Neural cell (in vitro differentiated cells): ENCODE data around the gene GALNT16. TPM values are rescaled to one million over a fixed set of nuclear protein-coding genes. Genes with fewer than 3 reads are reported as not detected.

ENCODE experiments used
- H2AFZ ChIP-seq: fragments of 200-600, 300-800 bp; sonication (generic), shearing (Covaris generic); 2 replicates; pipeline ENCODE4 v1.6.0; 2014; ENCODE audit warnings: low read depth, mild to moderate bottlenecking, antibody characterized with exemption, low read length, moderate library complexity
- H3F3A ChIP-seq: fragments of 200-600 bp; shearing (Covaris generic); 2 replicates; pipeline ENCODE4 v1.6.1; 2016; ENCODE audit warnings: mild to moderate bottlenecking, moderate library complexity, mixed read lengths, antibody characterized with exemption, low read length; ENCODE audit not compliant: insufficient read depth, poor library complexity, severe bottlenecking
- H3K27ac ChIP-seq: fragments of 200-600, 300-800 bp; sonication (generic), shearing (Covaris generic); 2 replicates; pipeline ENCODE4 v1.5.1; 2014; ENCODE audit warnings: mild to moderate bottlenecking, low read length, moderate library complexity
- H3K27me3 ChIP-seq: fragments of 300-800, 200-600 bp; sonication (generic), shearing (Covaris generic); 2 replicates; pipeline ENCODE4 v1.6.0; 2014; ENCODE audit warnings: mild to moderate bottlenecking, low read depth, low read length, moderate library complexity; ENCODE audit not compliant: insufficient read depth
- H3K36me3 ChIP-seq: fragments of 300-800, 200-600 bp; sonication (generic), shearing (Covaris generic); 2 replicates; pipeline ENCODE4 v1.5.1; 2014; ENCODE audit warnings: mild to moderate bottlenecking, antibody characterized with exemption, low read length, moderate library complexity; ENCODE audit not compliant: insufficient read depth
- H3K4me2 ChIP-seq: fragments of 300-800, 200-600 bp; sonication (generic), shearing (Covaris generic); 2 replicates; pipeline ENCODE4 v1.6.0; 2014; ENCODE audit warnings: mild to moderate bottlenecking, low read length
- H3K4me3 ChIP-seq: fragments of 300-800, 200-600 bp; sonication (generic), shearing (Covaris generic); 2 replicates; pipeline ENCODE4 v1.5.1; 2014; ENCODE audit warnings: mild to moderate bottlenecking, low read length, moderate library complexity
- H3K79me2 ChIP-seq: fragments of 200-600 bp; shearing (Covaris generic); replicated peaks from 2 replicates; pipeline ENCODE4 v1.6.0; 2014; ENCODE audit warnings: mild to moderate bottlenecking, low read length, moderate library complexity; ENCODE audit not compliant: insufficient read depth
- H3K9ac ChIP-seq: fragments of 300-800, 200-600 bp; sonication (generic), shearing (Covaris generic); 2 replicates; pipeline ENCODE4 v1.6.1; 2016; ENCODE audit warnings: mild to moderate bottlenecking, low read length, mixed read lengths
- H3K9me2 ChIP-seq: fragments of 200-600 bp; shearing (Covaris generic); 2 replicates; pipeline ENCODE4 v1.6.1; 2016; ENCODE audit warnings: mild to moderate bottlenecking, low read length, mixed read lengths; ENCODE audit not compliant: insufficient read depth
- H3K9me3 ChIP-seq: fragments of 200-600, 300-800 bp; sonication (generic), shearing (Covaris generic); 2 replicates; pipeline ENCODE4 v1.6.1; 2016; ENCODE audit warnings: mild to moderate bottlenecking, mixed run types, low read length, moderate library complexity, mixed read lengths
- H4K20me1 ChIP-seq: fragments of 200-600 bp; shearing (Covaris generic); 2 replicates; pipeline ENCODE4 v1.6.1; 2016; ENCODE audit warnings: mild to moderate bottlenecking, mixed run types; ENCODE audit not compliant: insufficient read depth
- EP300 ChIP-seq: fragments of 450-650 bp; conservative IDR thresholded peaks from 2 replicates; pipeline ENCODE4 v1.6.1; 2014; ENCODE audit warnings: antibody characterized with exemption, mild to moderate bottlenecking, moderate library complexity; ENCODE audit not compliant: poor library complexity, severe bottlenecking
- EZH2 ChIP-seq: fragments of 200-600, 300-800 bp; shearing (Covaris generic), sonication (generic); IDR thresholded peaks from 2 replicates; pipeline ENCODE4 v1.6.1; 2014; ENCODE audit warnings: antibody characterized with exemption, low read length, borderline replicate concordance, mild to moderate bottlenecking; ENCODE audit not compliant: insufficient read depth, poor library complexity, severe bottlenecking
- MXI1 ChIP-seq: fragments of 450-650 bp; conservative IDR thresholded peaks from 2 replicates; pipeline ENCODE4 v1.6.1; 2014; ENCODE audit warnings: antibody characterized with exemption, mild to moderate bottlenecking; ENCODE audit not compliant: poor library complexity, severe bottlenecking
- POLR2AphosphoS5 ChIP-seq: IDR thresholded peaks from 2 replicates; pipeline ENCODE4 v1.6.1; 2012
- RAD21 ChIP-seq: fragments of 450-650 bp; conservative IDR thresholded peaks from 2 replicates; pipeline ENCODE4 v1.6.1; 2014; ENCODE audit warnings: antibody characterized with exemption, mild to moderate bottlenecking, moderate library complexity
- REST ChIP-seq: IDR thresholded peaks from 2 replicates; pipeline ENCODE4 v1.6.1; 2012; ENCODE audit warnings: borderline replicate concordance
- SMC3 ChIP-seq: fragments of 450-650 bp; conservative IDR thresholded peaks from 2 replicates; pipeline ENCODE4 v1.6.1; 2014; ENCODE audit warnings: antibody characterized with exemption, mild to moderate bottlenecking, moderate library complexity; ENCODE audit not compliant: poor library complexity
- TAF1 ChIP-seq: IDR thresholded peaks from 2 replicates; pipeline ENCODE4 v1.6.1; 2012; ENCODE audit warnings: low read depth
- polyA plus RNA-seq: library from polyadenylated mRNA; depleted of rRNA; stranded (reverse); fragments of >200 nt; gene quantifications from 2 replicates; pipeline ENCODE4 v1.2.3, GENCODE V29; 2014
- TF ChIP-seq, protein P1 (sequence below): fragments of 450-650 bp; IDR thresholded peaks from 2 replicates; pipeline ENCODE4 v1.5.1; 2014; ENCODE audit warnings: antibody characterized with exemption, mild to moderate bottlenecking, moderate library complexity; ENCODE audit not compliant: poor library complexity, severe bottlenecking

The GALNT16 gene
- polyA plus RNA-seq, 1 donor from 2014 or later = 23.8 TPM

DNA sequence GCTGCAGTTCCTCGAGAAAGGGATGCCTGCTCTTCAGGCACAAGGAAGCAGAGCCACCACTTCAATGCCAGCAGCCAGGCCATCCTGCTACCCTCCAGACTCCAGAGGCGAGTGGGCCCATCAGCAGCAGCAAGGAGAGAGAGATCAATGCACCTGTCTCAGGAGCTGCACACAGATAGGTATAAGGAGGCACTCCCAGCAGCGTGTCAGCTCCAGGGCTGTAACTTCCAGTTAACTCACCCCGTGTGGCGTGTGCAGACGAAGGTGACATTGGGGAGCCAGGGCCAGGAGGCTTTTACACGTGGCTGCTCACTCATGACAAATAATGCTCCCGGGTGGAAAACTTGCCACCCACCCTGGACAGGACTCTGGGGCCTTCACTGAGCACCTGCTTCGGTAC, 24.2 kb downstream of the GALNT16 start:
- no peaks in the 10 kb centered on the region for H3K9me3 ChIP-seq
- no peak overlapping the region for H3K27ac ChIP-seq
- H3K9me2 ChIP-seq = no peaks in the 10 kb centered on the region
- H3K27me3 ChIP-seq = no peaks in the 10 kb centered on the region
- TF ChIP-seq RAD21 (no peak), EZH2 (no peak), POLR2AphosphoS5 (no peak), SMC3 (no peak), EP300 (no peak), MXI1 (no peak), TAF1 (no peak), REST (no peak)
- TF ChIP-seq, protein P1, sequence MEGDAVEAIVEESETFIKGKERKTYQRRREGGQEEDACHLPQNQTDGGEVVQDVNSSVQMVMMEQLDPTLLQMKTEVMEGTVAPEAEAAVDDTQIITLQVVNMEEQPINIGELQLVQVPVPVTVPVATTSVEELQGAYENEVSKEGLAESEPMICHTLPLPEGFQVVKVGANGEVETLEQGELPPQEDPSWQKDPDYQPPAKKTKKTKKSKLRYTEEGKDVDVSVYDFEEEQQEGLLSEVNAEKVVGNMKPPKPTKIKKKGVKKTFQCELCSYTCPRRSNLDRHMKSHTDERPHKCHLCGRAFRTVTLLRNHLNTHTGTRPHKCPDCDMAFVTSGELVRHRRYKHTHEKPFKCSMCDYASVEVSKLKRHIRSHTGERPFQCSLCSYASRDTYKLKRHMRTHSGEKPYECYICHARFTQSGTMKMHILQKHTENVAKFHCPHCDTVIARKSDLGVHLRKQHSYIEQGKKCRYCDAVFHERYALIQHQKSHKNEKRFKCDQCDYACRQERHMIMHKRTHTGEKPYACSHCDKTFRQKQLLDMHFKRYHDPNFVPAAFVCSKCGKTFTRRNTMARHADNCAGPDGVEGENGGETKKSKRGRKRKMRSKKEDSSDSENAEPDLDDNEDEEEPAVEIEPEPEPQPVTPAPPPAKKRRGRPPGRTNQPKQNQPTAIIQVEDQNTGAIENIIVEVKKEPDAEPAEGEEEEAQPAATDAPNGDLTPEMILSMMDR = no peak
- H3F3A ChIP-seq = no peaks in the 10 kb centered on the region
- no peaks in the 10 kb centered on the region for H3K79me2 ChIP-seq
- H3K4me3 ChIP-seq = no peak overlapping the region
- no peak overlapping the region for H3K4me2 ChIP-seq
- H3K36me3 ChIP-seq = no peaks in the 10 kb centered on the region
- no peak overlapping the region for H2AFZ ChIP-seq
- H3K9ac ChIP-seq = no peak overlapping the region
- H4K20me1 ChIP-seq = no peaks in the 10 kb centered on the region

DNA sequence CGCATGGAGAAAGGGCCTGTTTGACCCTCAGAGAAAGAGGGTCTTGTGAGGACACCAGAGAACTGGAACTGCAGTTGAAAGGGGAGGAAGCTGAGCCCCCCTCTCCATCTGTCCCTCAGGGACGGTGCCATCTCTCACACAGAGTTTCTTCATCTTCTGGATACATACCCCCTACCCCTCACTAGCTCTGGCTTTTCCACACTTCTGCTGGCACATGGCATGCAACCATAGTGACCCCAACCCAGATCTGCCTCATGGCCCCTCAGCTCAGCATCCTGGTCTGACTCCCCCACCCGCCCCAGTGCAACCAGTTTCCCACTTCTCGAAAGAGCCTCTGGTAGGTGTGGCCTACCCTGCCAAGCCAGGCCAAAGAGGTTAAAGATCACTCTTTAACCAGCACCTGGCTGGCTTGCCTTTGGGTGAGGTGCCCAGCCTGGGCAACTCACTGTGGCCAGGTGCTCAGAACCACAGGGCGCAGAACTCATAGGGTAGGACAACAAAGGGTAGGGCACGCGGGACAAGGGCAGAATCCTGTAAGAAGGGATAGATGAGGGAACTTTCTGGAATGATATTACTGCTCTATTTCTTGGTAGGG, 25.8 kb downstream of the GALNT16 start:
- Histone ChIP-seq H3F3A (no peaks in the 10 kb centered on the region), H4K20me1 (no peaks in the 10 kb centered on the region), H3K4me3 (no peak overlapping the region), H3K4me2 (no peak overlapping the region), H3K36me3 (no peaks in the 10 kb centered on the region), H2AFZ (no peak overlapping the region), H3K27ac (no peak overlapping the region), H3K79me2 (no peaks in the 10 kb centered on the region), H3K9me2 (no peaks in the 10 kb centered on the region), H3K9me3 (no peaks in the 10 kb centered on the region), H3K27me3 (no peaks in the 10 kb centered on the region), H3K9ac (no peak overlapping the region)
- TF ChIP-seq EP300 (no peak), RAD21 (no peak), MXI1 (no peak), SMC3 (no peak), EZH2 (no peak), REST (no peak), TAF1 (no peak), POLR2AphosphoS5 (no peak)
- TF ChIP-seq, protein P1 = no peak
